SK-N-SH (cell line): Measurements from ENCODE around the gene BRPF3. TPM values are rescaled to one million over a fixed set of nuclear protein-coding genes. Genes with fewer than 3 reads are reported as not detected.

ENCODE experiments used
- CTCF ChIA-PET: fragments of 300-600, 350-600 bp; formaldehyde crosslinking; extraction: SDS; loops from one replicate; lab custom pipeline; 2021; lab: Yijun Ruan, JAX
- POLR2A ChIA-PET: fragments of 350-600 bp; sonication (Branson Sonifier 250); formaldehyde crosslinking; extraction: SDS; loops from one replicate; lab custom pipeline; 2020; ENCODE audit warnings: antibody characterized with exemption, inconsistent platforms; lab: Yijun Ruan, JAX
- DNase-seq: peaks from one replicate; pipeline ENCODE4 v3.0.0; 2012
- H2AFZ ChIP-seq: fragments of 200-600 bp; sonication (generic); 2 replicates; pipeline ENCODE4 v1.8.1; 2016; ENCODE audit warnings: antibody characterized with exemption, mild to moderate bottlenecking, low read depth
- H3F3A ChIP-seq: fragments of 200-600 bp; sonication (generic); replicated peaks from 2 replicates; pipeline ENCODE3; 2016; ENCODE audit warnings: antibody characterized with exemption, mild to moderate bottlenecking; ENCODE audit not compliant: insufficient read depth
- H3K27ac ChIP-seq, 2 experiments: fragments of 200-500 bp in 1 of 2; fragments of 200-600 bp in 1 of 2; sonication (Bioruptor generic) in 1 of 2; sonication (generic), shearing (Covaris generic) in 1 of 2; 2 replicates each; pipeline versions ENCODE4 v1.5.1 to v1.6.1; 2014 to 2016; ENCODE audit warnings: low read depth in 2 of 2, inconsistent platforms in 1 of 2, low read length in 1 of 2, mild to moderate bottlenecking in 1 of 2, mixed read lengths in 1 of 2
- H3K27me3 ChIP-seq: fragments of 200-600 bp; sonication (generic), shearing (Covaris generic); 2 replicates; pipeline ENCODE4 v1.6.1; 2016; ENCODE audit warnings: mixed run types; ENCODE audit not compliant: insufficient read depth
- H3K36me3 ChIP-seq, 2 experiments: fragments of 200-500 bp in 1 of 2; fragments of 200-600 bp in 1 of 2; sonication (Bioruptor generic) in 1 of 2; sonication (generic) in 1 of 2; replicated peaks in 1 of 2; 2 replicates each; pipeline versions ENCODE3 to v1.5.1; 2014 to 2016; ENCODE audit warnings: low read length in 1 of 2, mild to moderate bottlenecking in 1 of 2; ENCODE audit not compliant: insufficient read depth in 2 of 2, control insufficient read depth in 1 of 2
- H3K4me1 ChIP-seq, 2 experiments: fragments of 200-500 bp in 1 of 2; fragments of 200-600 bp in 1 of 2; sonication (Bioruptor generic) in 1 of 2; sonication (generic), shearing (Covaris generic) in 1 of 2; 2 replicates each; pipeline versions ENCODE4 v1.5.1 to v1.6.1; 2014 to 2016; ENCODE audit warnings: low read depth in 1 of 2, low read length in 1 of 2, mixed run types in 1 of 2; ENCODE audit not compliant: insufficient read depth in 2 of 2, control insufficient read depth in 1 of 2
- H3K4me2 ChIP-seq: fragments of 200-600 bp; sonication (generic), shearing (Covaris generic); 2 replicates; pipeline ENCODE4 v1.6.1; 2017; ENCODE audit warnings: mixed run types
- H3K4me3 ChIP-seq, 2 experiments: fragments of 200-500 bp in 1 of 2; fragments of 200-600 bp in 1 of 2; sonication (Bioruptor generic) in 1 of 2; sonication (generic), shearing (Covaris generic) in 1 of 2; 2 replicates each; pipeline versions ENCODE4 v1.5.1 to v1.8.1; 2014 to 2016; ENCODE audit warnings: low read depth in 2 of 2, inconsistent platforms in 1 of 2, low read length in 1 of 2, mild to moderate bottlenecking in 1 of 2, mixed read lengths in 1 of 2, moderate library complexity in 1 of 2
- H3K79me2 ChIP-seq: fragments of 200-600 bp; sonication (generic); 2 replicates; pipeline ENCODE4 v1.8.1; 2017; ENCODE audit warnings: mild to moderate bottlenecking; ENCODE audit not compliant: insufficient read depth
- H3K9ac ChIP-seq: fragments of 200-600 bp; sonication (generic); 2 replicates; pipeline ENCODE4 v1.6.1; 2017; ENCODE audit warnings: mixed run types
- H3K9me2 ChIP-seq: fragments of 200-600 bp; sonication (generic); 2 replicates; pipeline ENCODE4 v1.6.1; 2017; ENCODE audit warnings: mixed run types
- H3K9me3 ChIP-seq: fragments of 200-600 bp; sonication (generic); 2 replicates; pipeline ENCODE4 v1.6.1; 2017; ENCODE audit warnings: mixed run types, mild to moderate bottlenecking, moderate library complexity
- H4K20me1 ChIP-seq: fragments of 200-600 bp; sonication (generic); 2 replicates; pipeline ENCODE4 v1.6.1; 2017; ENCODE audit warnings: mild to moderate bottlenecking, mixed run types; ENCODE audit not compliant: insufficient read depth
- CHD2 ChIP-seq: fragments of 150-350 bp; IDR thresholded peaks from 2 replicates; pipeline ENCODE4 v1.6.1; 2018; ENCODE audit warnings: low read length; ENCODE audit not compliant: partially characterized antibody
- EZH2phosphoT487 ChIP-seq: fragments of 200-600 bp; sonication (generic); IDR thresholded peaks from 2 replicates; pipeline ENCODE4 v1.6.1; 2017; ENCODE audit warnings: low read depth, mixed run types, mild to moderate bottlenecking, antibody characterized with exemption, moderate library complexity, borderline replicate concordance
- FOXM1 ChIP-seq: IDR thresholded peaks from 2 replicates; pipeline ENCODE4 v1.4.0; 2012; ENCODE audit warnings: low read depth, mild to moderate bottlenecking
- GATA2 ChIP-seq: sonication (generic); formaldehyde crosslinking; IDR thresholded peaks from 2 replicates; pipeline ENCODE4 v1.5.0; 2020; ENCODE audit warnings: mild to moderate bottlenecking, missing genetic modification reagents
- JUND ChIP-seq: IDR thresholded peaks from 2 replicates; pipeline ENCODE4 v1.4.0; 2012
- MEF2A ChIP-seq: IDR thresholded peaks from 2 replicates; pipeline ENCODE4 v1.4.0; 2012; ENCODE audit warnings: low read depth, borderline replicate concordance
- NFIC ChIP-seq: IDR thresholded peaks from 2 replicates; pipeline ENCODE4 v1.4.0; 2012; ENCODE audit warnings: borderline replicate concordance
- NRF1 ChIP-seq: IDR thresholded peaks from 2 replicates; pipeline ENCODE4 v1.6.1; 2012; ENCODE audit warnings: low read depth, mild to moderate bottlenecking, low read length
- RAD21 ChIP-seq: IDR thresholded peaks from 2 replicates; pipeline ENCODE4 v1.6.1; 2012; ENCODE audit warnings: mild to moderate bottlenecking, low read length
- RXRA ChIP-seq: IDR thresholded peaks from 2 replicates; pipeline ENCODE4 v1.4.0; 2012; ENCODE audit warnings: low read depth, mild to moderate bottlenecking, borderline replicate concordance
- SIN3A ChIP-seq: IDR thresholded peaks from 2 replicates; pipeline ENCODE4 v1.6.1; 2012; ENCODE audit warnings: low read depth, mild to moderate bottlenecking, low read length, moderate library complexity, borderline replicate concordance
- TEAD4 ChIP-seq: IDR thresholded peaks from 2 replicates; pipeline ENCODE4 v1.4.0; 2012; ENCODE audit warnings: mild to moderate bottlenecking, borderline replicate concordance; ENCODE audit not compliant: insufficient read depth
- YY1 ChIP-seq: IDR thresholded peaks from 2 replicates; pipeline ENCODE4 v1.4.0; 2012; ENCODE audit warnings: low read depth, mild to moderate bottlenecking
- WGBS: methylation state at CpG from one replicate; pipeline ENCODE4 v1.1.6; 2017; ENCODE audit warnings: low lambda C conversion rate; 5-methylcytosine and 5-hydroxymethylcytosine counted together
- polyA plus RNA-seq, 3 experiments: library from polyadenylated mRNA; depleted of rRNA; stranded (reverse); fragments of >200 nt; gene quantifications; 2 replicates each; pipeline ENCODE4 v1.2.3, GENCODE V29; 2012
- TF ChIP-seq, protein P1 (sequence below): fragments of 150-350 bp; IDR thresholded peaks from 2 replicates; pipeline ENCODE4 v1.6.1; 2016; ENCODE audit warnings: mild to moderate bottlenecking, low read depth, low read length
- TF ChIP-seq, protein P2 (sequence below): IDR thresholded peaks from 2 replicates; pipeline ENCODE4 v1.6.1; 2012; ENCODE audit warnings: mild to moderate bottlenecking, low read depth, low read length, moderate library complexity
- TF ChIP-seq, protein P3 (sequence below): IDR thresholded peaks from 2 replicates; pipeline ENCODE4 v1.4.0; 2012; ENCODE audit warnings: low read depth
- TF ChIP-seq, protein P4 (sequence below): fragments of 200-600 bp; sonication (generic); IDR thresholded peaks from 2 replicates; pipeline ENCODE4 v1.6.1; 2017; ENCODE audit warnings: antibody characterized with exemption, mild to moderate bottlenecking, moderate library complexity
- TF ChIP-seq, protein P5 (sequence below): IDR thresholded peaks from 2 replicates; pipeline ENCODE4; 2012

The BRPF3 gene
- polyA plus RNA-seq, 1 of the 3 experiments (the other 2 are of a cell fraction) = 15.4 TPM

DNA sequence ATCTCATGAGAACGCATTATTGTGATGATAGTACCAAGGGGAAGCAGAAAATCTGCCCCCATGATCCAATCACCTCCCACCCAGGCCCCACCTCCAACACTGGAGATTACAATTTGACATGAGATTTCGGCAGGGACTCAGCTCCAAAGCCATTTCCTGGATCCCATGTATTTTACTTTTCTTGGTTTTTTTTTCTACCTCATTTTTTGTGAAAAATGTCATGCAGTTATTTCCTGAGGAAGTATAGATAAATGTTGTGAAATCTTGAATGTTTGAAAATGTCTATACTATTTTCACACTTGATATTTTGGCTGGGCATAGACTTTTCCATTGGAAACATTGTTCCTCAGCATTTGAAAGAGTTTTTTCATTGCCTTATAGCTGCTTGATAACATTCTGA, 9.1 kb upstream of the BRPF3 start:
- Histone ChIP-seq H3K27me3 (no peaks in the 10 kb centered on the region), H3K9me3 (no peaks in the 10 kb centered on the region), H3K4me2 (no peak overlapping the region), H3K9me2 (no peaks in the 10 kb centered on the region), H3K4me1 (no peaks in the 10 kb centered on the region)
- TF ChIP-seq CHD2 (no peak), TEAD4 (no peak), NRF1 (no peak), RAD21 (no peak), GATA2 (CRISPR knock-in tag) (no peak), RXRA (no peak)
- TF ChIP-seq, protein P1, sequence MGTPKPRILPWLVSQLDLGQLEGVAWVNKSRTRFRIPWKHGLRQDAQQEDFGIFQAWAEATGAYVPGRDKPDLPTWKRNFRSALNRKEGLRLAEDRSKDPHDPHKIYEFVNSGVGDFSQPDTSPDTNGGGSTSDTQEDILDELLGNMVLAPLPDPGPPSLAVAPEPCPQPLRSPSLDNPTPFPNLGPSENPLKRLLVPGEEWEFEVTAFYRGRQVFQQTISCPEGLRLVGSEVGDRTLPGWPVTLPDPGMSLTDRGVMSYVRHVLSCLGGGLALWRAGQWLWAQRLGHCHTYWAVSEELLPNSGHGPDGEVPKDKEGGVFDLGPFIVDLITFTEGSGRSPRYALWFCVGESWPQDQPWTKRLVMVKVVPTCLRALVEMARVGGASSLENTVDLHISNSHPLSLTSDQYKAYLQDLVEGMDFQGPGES = no peak
- TF ChIP-seq, protein P2, sequence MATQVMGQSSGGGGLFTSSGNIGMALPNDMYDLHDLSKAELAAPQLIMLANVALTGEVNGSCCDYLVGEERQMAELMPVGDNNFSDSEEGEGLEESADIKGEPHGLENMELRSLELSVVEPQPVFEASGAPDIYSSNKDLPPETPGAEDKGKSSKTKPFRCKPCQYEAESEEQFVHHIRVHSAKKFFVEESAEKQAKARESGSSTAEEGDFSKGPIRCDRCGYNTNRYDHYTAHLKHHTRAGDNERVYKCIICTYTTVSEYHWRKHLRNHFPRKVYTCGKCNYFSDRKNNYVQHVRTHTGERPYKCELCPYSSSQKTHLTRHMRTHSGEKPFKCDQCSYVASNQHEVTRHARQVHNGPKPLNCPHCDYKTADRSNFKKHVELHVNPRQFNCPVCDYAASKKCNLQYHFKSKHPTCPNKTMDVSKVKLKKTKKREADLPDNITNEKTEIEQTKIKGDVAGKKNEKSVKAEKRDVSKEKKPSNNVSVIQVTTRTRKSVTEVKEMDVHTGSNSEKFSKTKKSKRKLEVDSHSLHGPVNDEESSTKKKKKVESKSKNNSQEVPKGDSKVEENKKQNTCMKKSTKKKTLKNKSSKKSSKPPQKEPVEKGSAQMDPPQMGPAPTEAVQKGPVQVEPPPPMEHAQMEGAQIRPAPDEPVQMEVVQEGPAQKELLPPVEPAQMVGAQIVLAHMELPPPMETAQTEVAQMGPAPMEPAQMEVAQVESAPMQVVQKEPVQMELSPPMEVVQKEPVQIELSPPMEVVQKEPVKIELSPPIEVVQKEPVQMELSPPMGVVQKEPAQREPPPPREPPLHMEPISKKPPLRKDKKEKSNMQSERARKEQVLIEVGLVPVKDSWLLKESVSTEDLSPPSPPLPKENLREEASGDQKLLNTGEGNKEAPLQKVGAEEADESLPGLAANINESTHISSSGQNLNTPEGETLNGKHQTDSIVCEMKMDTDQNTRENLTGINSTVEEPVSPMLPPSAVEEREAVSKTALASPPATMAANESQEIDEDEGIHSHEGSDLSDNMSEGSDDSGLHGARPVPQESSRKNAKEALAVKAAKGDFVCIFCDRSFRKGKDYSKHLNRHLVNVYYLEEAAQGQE = no peak
- TF ChIP-seq, all 33 proteins: peak for 0
- Histone ChIP-seq H3K79me2 (no peaks in the 10 kb centered on the region), H3K36me3 (no peaks in the 10 kb centered on the region), H3K4me3 (no peak overlapping the region), H3K9ac (no peak overlapping the region), H3F3A (no peaks in the 10 kb centered on the region), H4K20me1 (no peaks in the 10 kb centered on the region), H3K27ac (no peak overlapping the region), H2AFZ (no peak overlapping the region)
- ChIA-PET POLR2A (no interaction called here), CTCF (interaction anchor here (0.6 kb wide), 1 partner anchor 8 kb away, joined by 3 read pairs; no protein-coding TSS in a partner anchor)
- no peak for DNase-seq
- 76% methylated on average over 2 of the region's 2 CpGs for WGBS

DNA sequence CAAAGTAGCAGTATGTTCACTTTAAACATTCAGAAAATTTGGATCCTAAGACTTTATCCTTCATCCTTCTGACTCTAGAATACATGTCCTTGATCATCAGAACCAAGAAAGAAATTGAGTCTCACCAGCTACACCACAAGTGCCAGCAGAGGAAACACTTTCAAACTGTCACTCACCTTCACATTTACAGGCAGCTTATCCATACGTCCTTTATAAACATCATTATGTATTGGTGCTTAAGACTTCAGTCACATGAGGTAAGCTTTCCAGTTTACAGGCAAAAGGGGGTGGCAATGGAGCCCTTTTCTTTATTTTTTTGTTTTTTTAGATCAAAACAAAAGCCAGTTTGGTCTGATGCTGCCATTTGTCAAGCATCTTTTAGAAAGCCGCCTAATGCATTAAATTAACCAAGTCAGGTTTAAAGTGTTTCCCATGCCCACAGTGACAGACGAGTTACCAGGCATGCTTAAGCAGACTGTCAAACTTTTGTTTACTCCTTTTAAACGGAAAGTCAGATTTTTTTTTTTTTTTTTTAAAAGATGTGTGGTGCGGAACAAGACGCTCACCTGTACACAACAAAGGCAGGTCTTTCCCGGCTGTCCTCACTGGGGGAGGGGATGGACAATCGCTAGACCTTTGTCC, 952 bp upstream of the BRPF3 start:
- ChIA-PET POLR2A (no interaction called here), CTCF (interaction anchor here (0.6 to 1.7 kb wide), 14 partner anchors 8 to 169 kb away, joined by 3 to 8 read pairs (median 4); partner anchors contain the start of gene MAPK14)
- Histone ChIP-seq H3K4me3 (peak overlapping the region; percentile 62 to 63), H3K79me2 (peaks cover 34% of the 10 kb centered on the region), H3K9me3 (no peaks in the 10 kb centered on the region), H3K9ac (peak overlapping the region; percentile 82), H3K4me2 (peak overlapping the region; percentile 82), H3K27ac (peak overlapping the region; percentile 49 to 91; a peak in 3 of 4 replicates), H3K36me3 (peaks cover 2 to 11% of the 10 kb centered on the region in 2 experiments), H3F3A (peaks cover 6% of the 10 kb centered on the region), H3K9me2 (no peaks in the 10 kb centered on the region), H4K20me1 (0 out of 2 replicates have a peak, but pooled peaks cover 18% of the 10 kb centered on the region), H3K27me3 (no peaks in the 10 kb centered on the region), H3K4me1 (peaks cover 6 to 10% of the 10 kb centered on the region in 2 experiments; a peak in 2 of 4 replicates), H2AFZ (peak overlapping the region; percentile 94)
- DNase-seq = no peak
- 48% methylated on average over 8 of the region's 8 CpGs for WGBS
- TF ChIP-seq NFIC (no peak), YY1 (no peak), EZH2phosphoT487 (no peak), MEF2A (no peak), JUND (no peak), FOXM1 (no peak), SIN3A (no peak)
- TF ChIP-seq, protein P1 = no peak
- TF ChIP-seq, protein P3, sequence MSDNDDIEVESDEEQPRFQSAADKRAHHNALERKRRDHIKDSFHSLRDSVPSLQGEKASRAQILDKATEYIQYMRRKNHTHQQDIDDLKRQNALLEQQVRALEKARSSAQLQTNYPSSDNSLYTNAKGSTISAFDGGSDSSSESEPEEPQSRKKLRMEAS = no peak
- TF ChIP-seq, protein P4, sequence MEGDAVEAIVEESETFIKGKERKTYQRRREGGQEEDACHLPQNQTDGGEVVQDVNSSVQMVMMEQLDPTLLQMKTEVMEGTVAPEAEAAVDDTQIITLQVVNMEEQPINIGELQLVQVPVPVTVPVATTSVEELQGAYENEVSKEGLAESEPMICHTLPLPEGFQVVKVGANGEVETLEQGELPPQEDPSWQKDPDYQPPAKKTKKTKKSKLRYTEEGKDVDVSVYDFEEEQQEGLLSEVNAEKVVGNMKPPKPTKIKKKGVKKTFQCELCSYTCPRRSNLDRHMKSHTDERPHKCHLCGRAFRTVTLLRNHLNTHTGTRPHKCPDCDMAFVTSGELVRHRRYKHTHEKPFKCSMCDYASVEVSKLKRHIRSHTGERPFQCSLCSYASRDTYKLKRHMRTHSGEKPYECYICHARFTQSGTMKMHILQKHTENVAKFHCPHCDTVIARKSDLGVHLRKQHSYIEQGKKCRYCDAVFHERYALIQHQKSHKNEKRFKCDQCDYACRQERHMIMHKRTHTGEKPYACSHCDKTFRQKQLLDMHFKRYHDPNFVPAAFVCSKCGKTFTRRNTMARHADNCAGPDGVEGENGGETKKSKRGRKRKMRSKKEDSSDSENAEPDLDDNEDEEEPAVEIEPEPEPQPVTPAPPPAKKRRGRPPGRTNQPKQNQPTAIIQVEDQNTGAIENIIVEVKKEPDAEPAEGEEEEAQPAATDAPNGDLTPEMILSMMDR = no peak
- TF ChIP-seq, protein P5, sequence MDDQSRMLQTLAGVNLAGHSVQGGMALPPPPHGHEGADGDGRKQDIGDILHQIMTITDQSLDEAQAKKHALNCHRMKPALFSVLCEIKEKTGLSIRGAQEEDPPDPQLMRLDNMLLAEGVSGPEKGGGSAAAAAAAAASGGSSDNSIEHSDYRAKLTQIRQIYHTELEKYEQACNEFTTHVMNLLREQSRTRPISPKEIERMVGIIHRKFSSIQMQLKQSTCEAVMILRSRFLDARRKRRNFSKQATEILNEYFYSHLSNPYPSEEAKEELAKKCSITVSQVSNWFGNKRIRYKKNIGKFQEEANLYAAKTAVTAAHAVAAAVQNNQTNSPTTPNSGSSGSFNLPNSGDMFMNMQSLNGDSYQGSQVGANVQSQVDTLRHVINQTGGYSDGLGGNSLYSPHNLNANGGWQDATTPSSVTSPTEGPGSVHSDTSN = no peak
